Bronchial epithelial cell (primary cell): Measurements from ENCODE around the gene SCN2B. TPM values are rescaled to one million over a fixed set of nuclear protein-coding genes. Genes with fewer than 3 reads are reported as not detected.

Experiments used
- DNase-seq: peaks from one replicate; pipeline ENCODE4 v3.0.0-alpha.2; 2010; ENCODE audit warnings: low read depth
- FAIRE-seq: peaks from 2 replicates; lab custom pipeline; 2011; peaks lifted over from hg19 to GRCh38; lab: Jason Lieb, UNC
- H3K27me3 ChIP-seq: 2 replicates; pipeline ENCODE4 v1.5.1; 2011; ENCODE audit warnings: low read length; ENCODE audit not compliant: control insufficient read depth, insufficient read depth
- H3K36me3 ChIP-seq: 2 replicates; pipeline ENCODE4 v1.5.1; 2011; ENCODE audit warnings: low read length; ENCODE audit not compliant: control insufficient read depth, insufficient read depth
- H3K4me3 ChIP-seq: 2 replicates; pipeline ENCODE4 v1.5.1; 2011; ENCODE audit warnings: mild to moderate bottlenecking, low read depth, low read length, control low read depth
- total RNA-seq: library from RNA; depleted of rRNA; stranded (reverse); fragments of >200 nt; gene quantifications from 2 replicates; pipeline ENCODE4 v1.2.1, GENCODE V29; 2014
- TF ChIP-seq, protein P1 (sequence below): IDR thresholded peaks from 2 replicates; pipeline ENCODE4 v1.5.1; 2011; ENCODE audit warnings: mild to moderate bottlenecking, moderate library complexity, low read length, control low read depth, inconsistent platforms; ENCODE audit not compliant: insufficient read depth, severe bottlenecking

SCN2B gene
- total RNA-seq, 1 donor from 2014 or later: under 0.01 TPM

- DNase-seq (no peak), FAIRE-seq (no peak)
- H3K36me3 ChIP-seq: no peaks in the 10 kb centered on the region
- peaks cover 4% of the 10 kb centered on the region for H3K27me3 ChIP-seq
- H3K4me3 ChIP-seq: no peak overlapping the region
- TF ChIP-seq, protein P1, sequence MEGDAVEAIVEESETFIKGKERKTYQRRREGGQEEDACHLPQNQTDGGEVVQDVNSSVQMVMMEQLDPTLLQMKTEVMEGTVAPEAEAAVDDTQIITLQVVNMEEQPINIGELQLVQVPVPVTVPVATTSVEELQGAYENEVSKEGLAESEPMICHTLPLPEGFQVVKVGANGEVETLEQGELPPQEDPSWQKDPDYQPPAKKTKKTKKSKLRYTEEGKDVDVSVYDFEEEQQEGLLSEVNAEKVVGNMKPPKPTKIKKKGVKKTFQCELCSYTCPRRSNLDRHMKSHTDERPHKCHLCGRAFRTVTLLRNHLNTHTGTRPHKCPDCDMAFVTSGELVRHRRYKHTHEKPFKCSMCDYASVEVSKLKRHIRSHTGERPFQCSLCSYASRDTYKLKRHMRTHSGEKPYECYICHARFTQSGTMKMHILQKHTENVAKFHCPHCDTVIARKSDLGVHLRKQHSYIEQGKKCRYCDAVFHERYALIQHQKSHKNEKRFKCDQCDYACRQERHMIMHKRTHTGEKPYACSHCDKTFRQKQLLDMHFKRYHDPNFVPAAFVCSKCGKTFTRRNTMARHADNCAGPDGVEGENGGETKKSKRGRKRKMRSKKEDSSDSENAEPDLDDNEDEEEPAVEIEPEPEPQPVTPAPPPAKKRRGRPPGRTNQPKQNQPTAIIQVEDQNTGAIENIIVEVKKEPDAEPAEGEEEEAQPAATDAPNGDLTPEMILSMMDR: no peak
Observed at GRCh38 chr11:118157186-118157895, 19.1 kb downstream of the SCN2B start.

DNA sequence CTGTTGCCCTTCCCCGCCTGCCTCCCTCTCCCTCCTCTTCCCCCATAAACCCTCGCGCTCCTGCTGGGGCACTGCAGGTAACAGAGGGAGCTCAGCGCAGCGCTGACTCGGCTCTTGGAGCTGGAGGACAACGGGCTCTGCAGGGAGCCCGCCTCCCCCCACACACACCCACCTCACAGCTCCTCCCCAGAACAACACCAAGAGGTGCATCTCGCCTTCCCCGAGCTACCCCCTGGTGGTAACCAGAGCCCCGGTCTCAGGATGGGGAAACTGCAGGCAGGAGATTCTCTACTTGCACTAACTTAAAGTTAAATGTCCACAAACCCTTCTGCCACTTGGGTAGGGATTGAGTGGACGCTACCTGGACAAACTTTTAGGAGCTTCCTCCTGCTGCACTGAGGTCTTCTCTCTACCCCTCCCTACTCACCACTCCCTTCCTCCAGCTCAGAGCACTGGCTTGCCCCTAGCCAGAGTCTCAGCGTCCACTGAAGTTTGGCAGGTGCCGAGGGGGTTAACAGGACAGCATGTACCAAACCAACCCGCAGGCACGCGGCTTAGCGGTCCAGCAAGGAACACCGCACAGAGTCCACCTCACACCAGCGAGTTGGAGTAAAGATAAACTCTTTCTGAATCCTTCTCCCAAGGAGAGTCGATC, 19.8 kb downstream of the SCN2B start:
- DNase-seq (no peak), FAIRE-seq (no peak)
- H3K4me3 ChIP-seq: no peak overlapping the region
- TF ChIP-seq, protein P1: peak; percentile 14
- no peaks in the 10 kb centered on the region for H3K36me3 ChIP-seq
- H3K27me3 ChIP-seq: peaks cover 4% of the 10 kb centered on the region

GRCh38 chr11:118155776-118156530, 20.5 kb downstream of the SCN2B start:
- peaks cover 4% of the 10 kb centered on the region for H3K27me3 ChIP-seq
- DNase-seq: no peak
- no peak overlapping the region for H3K4me3 ChIP-seq
- no peaks in the 10 kb centered on the region for H3K36me3 ChIP-seq
- FAIRE-seq: no peak
- TF ChIP-seq, protein P1: no peak

DNA sequence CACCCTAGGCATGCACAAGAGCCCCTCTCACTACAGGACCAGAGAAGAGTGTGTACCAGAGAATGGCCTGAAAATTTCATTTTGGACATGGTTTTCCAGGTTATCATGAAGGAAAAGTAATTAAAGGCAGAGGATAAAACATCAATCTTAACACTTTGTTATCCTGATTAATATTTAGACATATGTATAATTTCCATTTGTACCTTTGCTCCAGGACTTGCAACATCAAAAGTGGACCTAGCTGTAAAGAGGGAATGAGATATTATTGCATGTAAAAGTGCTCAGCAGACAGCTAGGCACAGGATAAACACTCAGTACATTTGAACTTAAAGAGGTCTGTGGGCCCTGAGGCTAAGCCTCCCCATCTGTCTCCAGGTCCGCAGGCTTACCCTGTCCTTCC, 21.8 kb downstream of the SCN2B start:
- TF ChIP-seq, protein P1: no peak
- DNase-seq (no peak), FAIRE-seq (no peak)
- Histone ChIP-seq H3K36me3 (no peaks in the 10 kb centered on the region), H3K4me3 (no peak overlapping the region), H3K27me3 (peaks cover 4% of the 10 kb centered on the region)

GRCh38 chr11:118153976-118154375, 22.5 kb downstream of the SCN2B start:
- DNase-seq (no peak), FAIRE-seq (no peak)
- TF ChIP-seq, protein P1: no peak
- no peak overlapping the region for H3K4me3 ChIP-seq
- H3K27me3 ChIP-seq: peaks cover 4% of the 10 kb centered on the region
- H3K36me3 ChIP-seq: no peaks in the 10 kb centered on the region
